ENCODE data around the gene MYCBPAP. TPM values are rescaled to one million over a fixed set of nuclear protein-coding genes. Genes with fewer than 3 reads are reported as not detected.
A peak's percentile ranks its signal among the peaks of the same experiment; 100 is the strongest.

Gene MYCBPAP
- total RNA-seq (10 to 100 TPM; 75.9 to 91.7 TPM), polyA plus RNA-seq (ENCODE audit: insufficient read depth, low read depth, low replicate concordance) (315 TPM)
- long read RNA-seq, donor 1, result 0 reads
- long read RNA-seq, donor 2, result 0 reads

- Histone ChIP-seq H3K9me3 (no peaks in the 10 kb centered on the region), H3K36me3 (ENCODE audit: low read depth, missing control alignments) (no peaks in the 10 kb centered on the region), H3K27me3 (no peaks in the 10 kb centered on the region), H3K4me3 (peak within 1 kb of the TSS; percentile 66 to 69), H3K4me1 (peaks cover 28% of the 10 kb centered on the region), H3K27ac (peak within 1 kb of the TSS; percentile 88 to 94)
- WGBS, 2 donors, result 20 to 52% methylated on average over 13 to 50 of the region's 66 CpGs
- DNase-seq, result peak; percentile 92
- TF ChIP-seq CTCF (IDR thresholded peaks at IDR 0.05) (peak in 1 of 3 experiments; percentile 9), POLR2A (IDR thresholded peaks at IDR 0.05) (no peak)
- intact Hi-C loops (cut with DNase I; ENCODE audit: low total_unique reads), result no loop called here
Measured at GRCh38 chr17:50507871-50508572, at the start of gene MYCBPAP. MYCBPAP (plus strand) TSS chr17:50508439; CDS start chr17:50508675, 236 bp downstream.

- peaks cover 5% of the 10 kb centered on the region for H3K4me1 ChIP-seq
- no peaks in the 10 kb centered on the region for H3K36me3 ChIP-seq (ENCODE audit: low read depth, missing control alignments)
- no peak overlapping the region for H3K27ac ChIP-seq
- H3K9me3 ChIP-seq, result no peaks in the 10 kb centered on the region
- no peak overlapping the region for H3K4me3 ChIP-seq
- no peaks in the 10 kb centered on the region for H3K27me3 ChIP-seq
- DNase-seq, result no peak
- TF ChIP-seq CTCF (IDR thresholded peaks at IDR 0.05) (no peak), POLR2A (IDR thresholded peaks at IDR 0.05) (no peak)
- intact Hi-C loops (cut with DNase I; ENCODE audit: low total_unique reads), result no loop called here
- whole genome bisulfite sequencing, 2 donors, result 88 to 90% methylated on average over 13 to 16 of the region's 16 CpGs
Measured at GRCh38 chr17:50458701-50459676, 49.2 kb upstream of the MYCBPAP start.

- Histone ChIP-seq H3K27me3 (no peaks in the 10 kb centered on the region), H3K4me3 (no peak overlapping the region), H3K4me1 (peaks cover 7% of the 10 kb centered on the region), H3K27ac (no peak overlapping the region), H3K36me3 (ENCODE audit: low read depth, missing control alignments) (no peaks in the 10 kb centered on the region), H3K9me3 (no peaks in the 10 kb centered on the region)
- DNase-seq, result no peak
- TF ChIP-seq CTCF (IDR thresholded peaks at IDR 0.05) (no peak), POLR2A (IDR thresholded peaks at IDR 0.05) (no peak)
- WGBS, 2 donors, result 90 to 91% methylated on average over 2 to 4 of the region's 4 CpGs
- intact Hi-C loops (cut with DNase I; ENCODE audit: low total_unique reads), result no loop called here
Measured at GRCh38 chr17:50459756-50460155, 48.5 kb upstream of the MYCBPAP start.

GRCh38 chr17:50460831-50461526, 47.3 kb upstream of the MYCBPAP start:
- H3K36me3 ChIP-seq (ENCODE audit: low read depth, missing control alignments), result no peaks in the 10 kb centered on the region
- no peak for DNase-seq
- H3K9me3 ChIP-seq, result no peaks in the 10 kb centered on the region
- no peaks in the 10 kb centered on the region for H3K27me3 ChIP-seq
- H3K4me1 ChIP-seq, result peaks cover 7% of the 10 kb centered on the region
- no peak overlapping the region for H3K27ac ChIP-seq
- intact Hi-C loops (cut with DNase I; ENCODE audit: low total_unique reads), result no loop called here
- no peak overlapping the region for H3K4me3 ChIP-seq
- TF ChIP-seq CTCF (IDR thresholded peaks at IDR 0.05) (no peak), POLR2A (IDR thresholded peaks at IDR 0.05) (no peak)
- WGBS, 2 donors, result 91 to 92% methylated on average over 7 to 9 of the region's 9 CpGs

Data from testis (tissue), 5 donors.